HepG2 (cell line): ENCODE data around the gene ZDHHC21. TPM values are rescaled to one million over a fixed set of nuclear protein-coding genes. Genes with fewer than 3 reads are reported as not detected.

ENCODE experiments used
- ATF1 ChIP-seq: IDR thresholded peaks from 2 replicates; pipeline ENCODE4 v1.6.1; 2016; ENCODE audit warnings: mild to moderate bottlenecking, control low read depth
- ATF6 ChIP-seq: sonication (generic); formaldehyde crosslinking; conservative IDR thresholded peaks from 2 replicates; pipeline ENCODE4 v1.4.0; 2020; ENCODE audit warnings: missing genetic modification reagents
- HMGXB3 ChIP-seq: sonication (generic); formaldehyde crosslinking; IDR thresholded peaks from 2 replicates; pipeline ENCODE4 v1.4.0; 2020; ENCODE audit warnings: missing genetic modification reagents, borderline replicate concordance
- MAFG ChIP-seq: sonication (generic); formaldehyde crosslinking; IDR thresholded peaks from 2 replicates; pipeline ENCODE4 v1.5.1; 2020; ENCODE audit warnings: mild to moderate bottlenecking, missing genetic modification reagents
- MYC ChIP-seq: sonication (generic); formaldehyde crosslinking; IDR thresholded peaks from 2 replicates; pipeline ENCODE4 v1.9.0; 2021; ENCODE audit warnings: missing genetic modification reagents, borderline replicate concordance
- MZF1 ChIP-seq: sonication (generic); formaldehyde crosslinking; IDR thresholded peaks from 2 replicates; pipeline ENCODE4 v1.8.1; 2023; ENCODE audit warnings: mild to moderate bottlenecking, missing genetic modification reagents, borderline replicate concordance
- PRMT3 ChIP-seq: sonication (generic); formaldehyde crosslinking; IDR thresholded peaks from 2 replicates; pipeline ENCODE4 v1.8.1; 2022; ENCODE audit warnings: low read depth, mild to moderate bottlenecking, moderate library complexity, missing genetic modification reagents, borderline replicate concordance
- RAD21 ChIP-seq: fragments of 450-650 bp; formaldehyde crosslinking; IDR thresholded peaks from 2 replicates; pipeline ENCODE4 v1.5.0; 2020; ENCODE audit warnings: mild to moderate bottlenecking
- ZBTB21 ChIP-seq: sonication (generic); formaldehyde crosslinking; IDR thresholded peaks from 2 replicates; pipeline ENCODE4 v1.4.0; 2020; ENCODE audit warnings: missing genetic modification reagents
- ZBTB3 ChIP-seq: sonication (generic); formaldehyde crosslinking; IDR thresholded peaks from 2 replicates; pipeline ENCODE4 v1.4.0; 2020; ENCODE audit warnings: low read depth, mild to moderate bottlenecking, moderate library complexity, missing genetic modification reagents, borderline replicate concordance
- ZBTB37 ChIP-seq: sonication (generic); formaldehyde crosslinking; IDR thresholded peaks from 2 replicates; pipeline ENCODE4 v1.4.0; 2020; ENCODE audit warnings: mild to moderate bottlenecking, missing genetic modification reagents
- ZGPAT ChIP-seq: IDR thresholded peaks from 2 replicates; pipeline ENCODE4 v1.6.1; 2016; ENCODE audit warnings: mild to moderate bottlenecking
- ZNF749 ChIP-seq: sonication (generic); formaldehyde crosslinking; IDR thresholded peaks from 2 replicates; pipeline ENCODE4 v1.8.0; 2022; ENCODE audit warnings: mild to moderate bottlenecking, missing genetic modification reagents, moderate library complexity, borderline replicate concordance
- ZNF891 ChIP-seq: sonication (generic); formaldehyde crosslinking; IDR thresholded peaks from 2 replicates; pipeline ENCODE4 v1.5.0; 2020; ENCODE audit warnings: mild to moderate bottlenecking, missing genetic modification reagents
- ZSCAN5A ChIP-seq: sonication (generic); formaldehyde crosslinking; IDR thresholded peaks from 2 replicates; pipeline ENCODE4 v1.8.0; 2022; ENCODE audit warnings: mild to moderate bottlenecking, missing genetic modification reagents, borderline replicate concordance
- ZUFSP ChIP-seq: sonication (generic); formaldehyde crosslinking; IDR thresholded peaks from 2 replicates; pipeline ENCODE4 v1.9.0; 2021; ENCODE audit warnings: missing genetic modification reagents, mild to moderate bottlenecking, borderline replicate concordance
- polyA plus RNA-seq, 8 experiments: library from polyadenylated mRNA; depleted of rRNA in 3 of 8; stranded (reverse) in 7 of 8; unstranded in 1 of 8; fragments of >200 nt; fragmentation: Illumina TruSeq in 4 of 8; extraction: Trizol in 4 of 8; gene quantifications; 2 replicates each; pipeline versions ENCODE4 v1.2.1 to v1.2.3, GENCODE V29; 2011 to 2016; ENCODE audit warnings: low read depth in 4 of 8, missing spikeins in 1 of 8, mixed read lengths in 1 of 8; ENCODE audit not compliant: insufficient read depth in 1 of 8
- total RNA-seq, 5 experiments: library from RNA; depleted of rRNA; stranded (reverse); fragments of >200 nt; fragmentation: Illumina TruSeq; extraction: Trizol; gene quantifications; 2 replicates each; pipeline ENCODE4 v1.2.3, GENCODE V29; 2016; ENCODE audit warnings: low read depth in 1 of 5

The ZDHHC21 gene
- total and polyA plus RNA-seq, 2 of the 13 experiments (the other 11 are each of a cell fraction or from before 2014, with no cell fraction given): 2.4 to 3.7 TPM

GRCh38 chr9:14693251-14693861 lies at the start of gene ZDHHC21 (continued):
- TF ChIP-seq ZUFSP (CRISPR knock-in tag) (no peak), ATF6 (CRISPR knock-in tag) (no peak), ZBTB37 (CRISPR knock-in tag) (no peak), ZBTB3 (CRISPR knock-in tag) (no peak), MAFG (CRISPR knock-in tag) (peak; percentile 39; the same call in 1 of the 2 replicates), ZGPAT (CRISPR knock-in tag) (peak; percentile 77), PRMT3 (CRISPR knock-in tag) (no peak), ATF1 (CRISPR knock-in tag) (no peak), ZNF891 (CRISPR knock-in tag) (peak; percentile 91), MZF1 (CRISPR knock-in tag) (no peak), RAD21 (peak; percentile 50; the same call in 1 of the 2 replicates), ZSCAN5A (no peak), ZNF749 (CRISPR knock-in tag) (no peak), MYC (CRISPR knock-in tag) (peak; percentile 87; the same call in 1 of the 2 replicates), HMGXB3 (no peak), ZBTB21 (CRISPR knock-in tag) (no peak)
